ENCODE data around the gene LCE2D. TPM values are rescaled to one million over a fixed set of nuclear protein-coding genes. Genes with fewer than 3 reads are reported as not detected.
A peak's percentile ranks its signal among the peaks of the same experiment; 100 is the strongest.

The LCE2D gene
- total RNA-seq, 1 donor, result not detected

- TF ChIP-seq, protein P1, sequence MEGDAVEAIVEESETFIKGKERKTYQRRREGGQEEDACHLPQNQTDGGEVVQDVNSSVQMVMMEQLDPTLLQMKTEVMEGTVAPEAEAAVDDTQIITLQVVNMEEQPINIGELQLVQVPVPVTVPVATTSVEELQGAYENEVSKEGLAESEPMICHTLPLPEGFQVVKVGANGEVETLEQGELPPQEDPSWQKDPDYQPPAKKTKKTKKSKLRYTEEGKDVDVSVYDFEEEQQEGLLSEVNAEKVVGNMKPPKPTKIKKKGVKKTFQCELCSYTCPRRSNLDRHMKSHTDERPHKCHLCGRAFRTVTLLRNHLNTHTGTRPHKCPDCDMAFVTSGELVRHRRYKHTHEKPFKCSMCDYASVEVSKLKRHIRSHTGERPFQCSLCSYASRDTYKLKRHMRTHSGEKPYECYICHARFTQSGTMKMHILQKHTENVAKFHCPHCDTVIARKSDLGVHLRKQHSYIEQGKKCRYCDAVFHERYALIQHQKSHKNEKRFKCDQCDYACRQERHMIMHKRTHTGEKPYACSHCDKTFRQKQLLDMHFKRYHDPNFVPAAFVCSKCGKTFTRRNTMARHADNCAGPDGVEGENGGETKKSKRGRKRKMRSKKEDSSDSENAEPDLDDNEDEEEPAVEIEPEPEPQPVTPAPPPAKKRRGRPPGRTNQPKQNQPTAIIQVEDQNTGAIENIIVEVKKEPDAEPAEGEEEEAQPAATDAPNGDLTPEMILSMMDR (IDR thresholded peaks at IDR 0.05; ENCODE audit: insufficient read depth, low read length), result no peak
- no peak for DNase-seq (ENCODE audit: low read depth)
These were observed 32.6 kb upstream of the LCE2D start for GRCh38 chr1:152630596-152630995.

DNA sequence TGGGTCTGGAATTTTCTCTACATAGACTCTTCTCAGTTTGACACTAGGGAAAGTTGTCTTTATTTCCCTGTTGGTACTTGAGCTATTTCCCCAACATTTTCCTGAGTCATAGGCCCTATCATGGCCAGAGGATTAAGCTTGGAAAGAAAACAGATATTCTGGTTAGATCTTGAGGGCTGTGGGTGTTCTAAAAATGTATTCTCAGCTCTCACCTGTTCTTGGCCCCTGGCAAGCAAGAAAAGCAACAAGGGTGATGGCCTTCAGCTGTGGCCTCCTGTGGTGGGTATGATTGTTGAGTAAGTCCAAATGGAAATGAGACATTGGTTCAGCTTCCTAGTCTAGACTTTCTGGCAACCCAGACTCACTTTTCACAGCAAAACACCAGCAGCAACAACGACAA is 22.8 kb upstream of the LCE2D start:
- H3K4me3 ChIP-seq (ENCODE audit: low read depth, low read length), result no peak overlapping the region
- TF ChIP-seq, protein P1 (IDR thresholded peaks at IDR 0.05; ENCODE audit: insufficient read depth, low read length), result no peak
- DNase-seq (ENCODE audit: low read depth), result no peak

More at GRCh38 chr1:152630596-152630995, 32.6 kb upstream of the LCE2D start:
- H3K4me3 ChIP-seq (ENCODE audit: low read depth, low read length), result no peak overlapping the region

GRCh38 chr1:152643945-152644344 is 19.2 kb upstream of the LCE2D start:
- H3K4me3 ChIP-seq (ENCODE audit: low read depth, low read length), result no peak overlapping the region
- DNase-seq (ENCODE audit: low read depth), result no peak
- TF ChIP-seq, protein P1 (IDR thresholded peaks at IDR 0.05; ENCODE audit: insufficient read depth, low read length), result no peak

DNA sequence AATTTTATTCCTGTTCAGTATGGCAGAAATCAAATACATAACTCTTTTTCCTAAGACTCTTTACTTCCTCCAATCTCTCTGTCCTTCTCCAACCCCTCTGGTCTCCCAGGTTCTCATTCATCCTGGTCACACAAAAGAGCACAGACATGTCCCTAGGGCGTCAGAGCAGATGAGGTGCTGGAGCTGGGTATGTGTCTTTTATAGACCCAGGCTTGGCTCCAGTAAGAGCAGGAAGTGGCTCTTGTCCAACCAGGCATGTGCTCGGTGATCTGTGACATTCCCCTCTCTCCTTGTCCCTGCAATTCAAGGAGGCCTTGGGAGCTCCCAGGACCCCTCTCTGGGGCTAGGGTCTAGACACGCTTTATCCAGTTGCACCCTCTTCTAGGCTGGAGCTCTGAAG is 18.0 kb upstream of the LCE2D start:
- no peak overlapping the region for H3K4me3 ChIP-seq (ENCODE audit: low read depth, low read length)
- TF ChIP-seq, protein P1 (IDR thresholded peaks at IDR 0.05; ENCODE audit: insufficient read depth, low read length), result no peak
- DNase-seq (ENCODE audit: low read depth), result no peak

- TF ChIP-seq, protein P1 (IDR thresholded peaks at IDR 0.05; ENCODE audit: insufficient read depth, low read length), result no peak
- no peak for DNase-seq (ENCODE audit: low read depth)
- no peak overlapping the region for H3K4me3 ChIP-seq (ENCODE audit: low read depth, low read length)
These were observed 16.5 kb upstream of the LCE2D start for GRCh38 chr1:152646656-152647055.

- DNase-seq (ENCODE audit: low read depth), result peak; percentile 60
- H3K4me3 ChIP-seq (ENCODE audit: low read depth, low read length), result no peak overlapping the region
- TF ChIP-seq, protein P1 (IDR thresholded peaks at IDR 0.05; ENCODE audit: insufficient read depth, low read length), result peak; percentile 77
These were observed 9.1 kb upstream of the LCE2D start for GRCh38 chr1:152654110-152654509.

DNA sequence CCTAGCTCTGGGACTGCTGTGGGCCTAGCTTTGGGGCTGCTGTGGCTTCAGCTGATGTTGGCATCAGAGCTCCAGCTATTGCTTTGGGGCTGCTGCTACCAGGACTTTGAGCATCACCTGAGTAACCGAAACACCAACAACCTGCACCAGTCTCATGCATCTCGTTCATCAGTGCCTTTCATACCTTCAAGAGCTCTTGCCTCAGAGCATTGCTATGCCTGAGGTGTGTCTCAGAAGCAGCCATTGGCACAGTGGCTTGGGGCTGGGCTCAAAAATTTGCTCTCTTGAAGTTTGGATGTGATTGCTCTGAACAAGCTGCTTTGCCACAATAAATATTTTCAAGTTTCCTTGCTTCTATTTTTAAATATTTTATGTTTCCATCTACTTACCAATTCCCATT is 6.7 kb upstream of the LCE2D start:
- DNase-seq (ENCODE audit: low read depth), result no peak
- no peak overlapping the region for H3K4me3 ChIP-seq (ENCODE audit: low read depth, low read length)
- TF ChIP-seq, protein P1 (IDR thresholded peaks at IDR 0.05; ENCODE audit: insufficient read depth, low read length), result no peak
